Stomach (tissue), 9 donors: ENCODE measurements around the gene PCDHB6. TPM values are rescaled to one million over a fixed set of nuclear protein-coding genes. Genes with fewer than 3 reads are reported as not detected.
"Not testable (repeated sequence)": the region's sequence is repeated elsewhere in the genome, so short reads cannot be mapped to it uniquely, and the experiment has no call there.

Experiments
- DNase-seq, 2 donors: peaks; one replicate each; pipeline versions ENCODE4 v3.0.0 to v3.0.0-alpha.2; 2013 to 2019
- H3K27ac ChIP-seq, 5 donors: fragments of 200-600 bp in 4 of 5; sonication (generic) in 4 of 5; one replicate each; pipeline ENCODE4 v1.5.1; 2013 to 2019; ENCODE audit warnings: mild to moderate bottlenecking in 1 of 5, moderate library complexity in 1 of 5
- H3K27me3 ChIP-seq, 3 donors: fragments of 200-600 bp; sonication (generic); one replicate each; pipeline ENCODE4 v1.5.1; 2017 to 2019; ENCODE audit warnings: mixed run types in 1 of 3
- H3K36me3 ChIP-seq, 4 donors: fragments of 200-600 bp; sonication (generic); 1 replicate in 3 of 4; 2 replicates in 1 of 4; pipeline ENCODE4 v1.5.1; 2016 to 2019
- H3K4me1 ChIP-seq, 4 donors: fragments of 200-600 bp; sonication (generic); one replicate each; pipeline ENCODE4 v1.5.1; 2016 to 2019
- H3K4me3 ChIP-seq, 4 donors: fragments of 200-600 bp; sonication (generic) in 3 of 4; one replicate each; pipeline ENCODE4 v1.5.1; 2016 to 2019; ENCODE audit warnings: mild to moderate bottlenecking in 1 of 4
- H3K9me3 ChIP-seq, 4 donors: fragments of 200-600 bp; sonication (generic); one replicate each; pipeline ENCODE4 v1.5.1; 2016 to 2019
- EP300 ChIP-seq: sonication (generic); formaldehyde crosslinking; IDR thresholded peaks from one replicate; pipeline ENCODE4 v1.6.1; 2017; ENCODE audit warnings: antibody characterized with exemption
- POLR2A ChIP-seq, 4 donors: fragments of 450-650 bp; IDR thresholded peaks; one replicate each; pipeline ENCODE4 v1.6.1; 2016; ENCODE audit warnings: antibody characterized with exemption in 4 of 4, control low read depth in 2 of 4, mild to moderate bottlenecking in 1 of 4, moderate library complexity in 1 of 4
- POLR2AphosphoS5 ChIP-seq, 3 donors: sonication (generic); formaldehyde crosslinking; IDR thresholded peaks; one replicate each; pipeline ENCODE4 v1.6.1; 2016; ENCODE audit warnings: antibody characterized with exemption in 3 of 3
- WGBS, 5 donors: extraction: QIAGEN DNeasy Blood & Tissue Kit in 3 of 5; methylation state at CpG; one replicate each; pipeline versions ENCODE4 v1.1.5 to v1.1.7; 2013 to 2018; 5-methylcytosine and 5-hydroxymethylcytosine counted together
- intact Hi-C: fragments of 100-400 bp; cut with DNase I; formaldehyde crosslinking; loops from one replicate; pipeline ENCODE4 v1.15.1; 2023; ENCODE audit warnings: low total_unique reads
- polyA plus RNA-seq, 3 donors: library from polyadenylated mRNA; stranded (reverse); fragments of 200-250 nt; gene quantifications; one replicate each; pipeline ENCODE4 v1.2.3, GENCODE V29; 2013
- total RNA-seq, 5 donors: library from RNA; depleted of rRNA; stranded (reverse); fragments of >200 nt; gene quantifications; one replicate each; pipeline versions ENCODE4 v1.1.0 to v1.2.3, GENCODE V29; 2014 to 2016
- TF ChIP-seq, protein P1 (sequence below), 7 experiments: fragments of 450-650 bp in 4 of 7; fragments of 200-600 bp in 3 of 7; sonication (generic) in 3 of 7; IDR thresholded peaks; one replicate each; pipeline ENCODE4 v1.5.1; 2016 to 2019; ENCODE audit warnings: antibody characterized with exemption in 7 of 7, control low read depth in 2 of 7, mild to moderate bottlenecking in 1 of 7
- donor health status: healthy with polysubstance abuse.
- donor health status: Bipolar disorder and iron deficiency.
- donor health status: healthy.

The PCDHB6 gene
- total and polyA plus RNA-seq, 8 donors = under 0.01 to 1.3 (median 0.15) TPM; not detected in 5

DNA sequence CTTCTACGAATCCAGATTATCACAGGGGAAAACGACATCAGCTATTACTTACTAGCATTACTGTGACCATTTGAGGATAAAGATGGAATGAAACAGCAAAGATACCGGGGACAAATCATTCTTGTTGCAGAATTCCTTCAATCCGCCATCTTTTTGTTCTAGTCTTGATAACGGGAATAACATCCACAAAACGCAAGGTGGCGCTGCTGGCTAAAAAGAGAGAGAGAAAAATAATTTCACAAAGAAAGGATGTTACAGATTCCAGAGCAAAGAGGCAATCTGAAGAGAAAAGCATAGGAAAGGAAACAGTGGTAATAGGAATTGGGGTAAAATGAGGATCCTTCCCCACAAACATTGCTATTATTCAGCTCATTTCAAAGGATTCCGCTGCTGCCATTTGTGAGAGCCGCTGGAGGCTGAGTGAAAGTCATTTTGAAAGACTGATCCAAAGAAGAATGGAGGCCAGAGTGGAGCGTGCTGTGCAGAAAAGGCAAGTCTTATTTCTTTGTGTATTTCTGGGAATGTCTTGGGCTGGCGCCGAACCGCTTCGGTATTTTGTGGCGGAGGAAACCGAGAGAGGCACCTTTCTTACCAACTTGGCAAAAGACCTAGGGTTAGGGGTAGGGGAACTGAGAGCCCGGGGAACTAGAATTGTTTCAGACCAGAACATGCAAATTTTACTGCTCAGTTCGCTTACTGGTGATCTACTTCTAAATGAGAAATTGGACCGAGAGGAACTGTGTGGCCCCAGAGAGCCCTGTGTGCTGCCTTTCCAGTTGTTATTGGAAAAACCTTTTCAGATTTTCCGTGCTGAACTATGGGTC is 22.7 kb downstream of the PCDHB6 start, which contains the start of gene PCDHB7:
PCDHB7 (plus strand) TSS at position 264 of the 824 bp plus-strand sequence; CDS start at position 456, 192 bp downstream.
- TF ChIP-seq EP300 = no peak
- TF ChIP-seq, protein P1, sequence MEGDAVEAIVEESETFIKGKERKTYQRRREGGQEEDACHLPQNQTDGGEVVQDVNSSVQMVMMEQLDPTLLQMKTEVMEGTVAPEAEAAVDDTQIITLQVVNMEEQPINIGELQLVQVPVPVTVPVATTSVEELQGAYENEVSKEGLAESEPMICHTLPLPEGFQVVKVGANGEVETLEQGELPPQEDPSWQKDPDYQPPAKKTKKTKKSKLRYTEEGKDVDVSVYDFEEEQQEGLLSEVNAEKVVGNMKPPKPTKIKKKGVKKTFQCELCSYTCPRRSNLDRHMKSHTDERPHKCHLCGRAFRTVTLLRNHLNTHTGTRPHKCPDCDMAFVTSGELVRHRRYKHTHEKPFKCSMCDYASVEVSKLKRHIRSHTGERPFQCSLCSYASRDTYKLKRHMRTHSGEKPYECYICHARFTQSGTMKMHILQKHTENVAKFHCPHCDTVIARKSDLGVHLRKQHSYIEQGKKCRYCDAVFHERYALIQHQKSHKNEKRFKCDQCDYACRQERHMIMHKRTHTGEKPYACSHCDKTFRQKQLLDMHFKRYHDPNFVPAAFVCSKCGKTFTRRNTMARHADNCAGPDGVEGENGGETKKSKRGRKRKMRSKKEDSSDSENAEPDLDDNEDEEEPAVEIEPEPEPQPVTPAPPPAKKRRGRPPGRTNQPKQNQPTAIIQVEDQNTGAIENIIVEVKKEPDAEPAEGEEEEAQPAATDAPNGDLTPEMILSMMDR (IDR thresholded peaks at IDR 0.05) = no peak
- TF ChIP-seq POLR2AphosphoS5 (IDR thresholded peaks at IDR 0.05) = no peak
- no peak for TF ChIP-seq POLR2A (IDR thresholded peaks at IDR 0.05)
- peaks cover 0 to 45% (median 13%) of the 10 kb centered on the region in 3 donors for H3K27me3 ChIP-seq
- peak in 1 of 2 donors; percentile 43 for DNase-seq
- H3K36me3 ChIP-seq = no peaks in the 10 kb centered on the region
- H3K4me3 ChIP-seq = no peak within 1 kb of the TSS
- H3K9me3 ChIP-seq = peaks cover 11 to 70% (median 65%) of the 10 kb centered on the region in 4 donors
- intact Hi-C loops = no loop called here
- H3K4me1 ChIP-seq = no peaks in the 10 kb centered on the region
- 23 to 49% (median 33%) methylated on average over 20 of the region's 20 CpGs for WGBS, 5 donors
- no peak within 1 kb of the TSS for H3K27ac ChIP-seq

DNA sequence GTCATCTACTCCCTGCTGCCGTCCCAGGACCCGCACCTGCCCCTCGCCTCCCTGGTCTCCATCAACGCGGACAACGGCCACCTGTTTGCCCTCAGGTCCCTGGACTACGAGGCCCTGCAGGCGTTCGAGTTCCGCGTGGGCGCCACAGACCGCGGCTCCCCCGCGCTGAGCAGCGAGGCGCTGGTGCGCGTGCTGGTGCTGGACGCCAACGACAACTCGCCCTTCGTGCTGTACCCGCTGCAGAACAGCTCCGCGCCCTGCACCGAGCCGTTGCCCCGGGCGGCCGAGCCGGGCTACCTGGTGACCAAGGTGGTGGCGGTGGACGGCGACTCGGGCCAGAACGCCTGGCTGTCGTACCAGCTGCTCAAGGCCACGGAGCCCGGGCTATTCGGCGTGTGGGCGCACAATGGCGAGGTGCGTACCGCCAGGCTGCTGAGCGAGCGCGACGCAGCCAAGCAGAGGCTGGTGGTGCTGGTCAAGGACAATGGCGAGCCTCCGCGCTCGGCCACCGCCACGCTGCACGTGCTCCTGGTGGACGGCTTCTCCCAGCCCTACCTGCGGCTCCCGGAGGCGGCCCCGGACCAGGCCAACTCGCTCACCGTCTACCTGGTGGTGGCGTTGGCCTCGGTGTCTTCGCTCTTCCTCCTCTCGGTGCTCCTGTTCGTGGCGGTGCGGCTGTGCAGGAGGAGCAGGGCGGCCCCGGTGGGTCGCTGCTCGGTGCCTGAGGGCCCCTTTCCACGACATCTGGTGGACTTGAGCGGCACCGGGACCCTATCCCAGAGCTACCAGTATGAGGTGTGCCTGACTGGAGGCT is 24.6 kb downstream of the PCDHB6 start:
- H3K27ac ChIP-seq, DNase-seq, H3K4me3 ChIP-seq, H3K36me3 ChIP-seq, intact Hi-C loops, H3K4me1 ChIP-seq: not testable (repeated sequence)
- 37 to 61% (median 44%) methylated on average over 28 to 78 of the region's 79 CpGs for WGBS, 5 donors
- peaks cover 0 to 53% (median 24%) of the 10 kb centered on the region in 3 donors for H3K27me3 ChIP-seq
- peaks cover 11 to 74% (median 72%) of the 10 kb centered on the region in 4 donors for H3K9me3 ChIP-seq

DNA sequence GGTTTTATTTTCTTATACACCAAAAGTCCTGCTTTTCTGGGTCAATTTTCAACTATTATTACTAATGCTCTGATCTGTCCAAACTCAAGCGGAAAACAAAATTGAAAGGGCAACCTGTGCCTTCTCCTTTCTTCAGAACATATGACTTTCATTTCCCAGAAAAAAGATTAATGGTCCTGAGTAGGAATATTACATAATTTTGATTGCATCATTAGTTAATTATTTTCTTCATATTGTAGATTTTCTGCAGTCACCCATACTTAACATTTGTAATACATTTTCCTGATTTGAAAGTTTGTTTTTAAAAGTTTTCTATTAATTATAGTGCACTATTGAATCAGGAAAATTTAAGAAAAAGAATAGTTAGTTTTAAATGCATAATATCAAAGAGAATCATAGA is 26.1 kb downstream of the PCDHB6 start:
- TF ChIP-seq, protein P1 (IDR thresholded peaks at IDR 0.05) = no peak
- TF ChIP-seq POLR2AphosphoS5 (IDR thresholded peaks at IDR 0.05) (no peak), POLR2A (IDR thresholded peaks at IDR 0.05) (no peak), EP300 (no peak)
- Histone ChIP-seq H3K27me3 (peaks cover 0 to 62% (median 25%) of the 10 kb centered on the region in 3 donors), H3K4me1 (no peaks in the 10 kb centered on the region), H3K36me3 (no peaks in the 10 kb centered on the region), H3K27ac (no peak overlapping the region), H3K9me3 (peaks cover 11 to 81% (median 77%) of the 10 kb centered on the region in 4 donors), H3K4me3 (no peak overlapping the region)
- intact Hi-C loops = no loop called here
- WGBS, 5 donors = 64 to 67% (median 65%) methylated on average over 1 of the region's 1 CpG
- DNase-seq = no peak

DNA sequence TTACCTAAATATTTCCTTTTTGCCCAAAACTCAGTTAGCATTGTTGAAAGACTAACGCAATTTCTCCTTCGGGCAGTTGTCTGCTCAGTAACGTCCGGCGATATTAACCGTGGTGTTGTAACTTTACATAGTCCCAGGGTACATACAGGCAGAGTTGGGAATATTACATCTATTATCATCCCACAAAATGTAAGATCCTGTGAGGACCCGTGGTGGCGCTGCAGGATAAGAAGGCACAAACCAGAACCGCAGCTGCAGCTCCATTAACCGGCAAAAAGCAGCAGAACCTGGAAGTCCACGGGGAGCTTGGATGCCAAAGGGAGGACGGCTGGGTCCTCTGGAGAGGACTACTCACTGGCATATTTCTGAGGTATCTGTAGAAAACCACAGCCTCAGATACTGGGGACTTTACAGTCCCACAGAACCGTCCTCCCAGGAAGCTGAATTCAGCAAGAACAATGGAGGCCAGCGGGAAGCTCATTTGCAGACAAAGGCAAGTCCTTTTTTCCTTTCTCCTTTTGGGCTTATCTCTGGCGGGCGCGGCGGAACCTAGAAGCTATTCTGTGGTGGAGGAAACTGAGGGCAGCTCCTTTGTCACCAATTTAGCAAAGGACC is 27.8 kb downstream of the PCDHB6 start, which contains the start of gene PCDHB8:
PCDHB8 (plus strand) TSS at position 214 of the 615 bp plus-strand sequence; CDS start at position 459, 245 bp downstream.
- H3K27ac ChIP-seq = not testable (repeated sequence)

DNA sequence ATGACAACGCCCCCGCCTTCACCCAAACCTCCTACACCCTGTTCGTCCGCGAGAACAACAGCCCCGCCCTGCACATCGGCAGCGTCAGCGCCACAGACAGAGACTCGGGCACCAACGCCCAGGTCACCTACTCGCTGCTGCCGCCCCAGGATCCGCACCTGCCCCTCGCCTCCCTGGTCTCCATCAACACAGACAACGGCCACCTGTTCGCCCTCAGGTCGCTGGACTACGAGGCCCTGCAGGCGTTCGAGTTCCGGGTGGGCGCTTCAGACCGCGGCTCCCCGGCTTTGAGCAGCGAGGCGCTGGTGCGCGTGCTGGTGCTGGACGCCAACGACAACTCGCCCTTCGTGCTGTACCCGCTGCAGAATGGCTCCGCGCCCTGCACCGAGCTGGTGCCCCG is 29.5 kb downstream of the PCDHB6 start:
- Histone ChIP-seq H3K9me3 (peaks cover 9 to 83% (median 77%) of the 10 kb centered on the region in 4 donors), H3K27me3 (peaks cover 0 to 71% (median 25%) of the 10 kb centered on the region in 3 donors)
- H3K4me1 ChIP-seq, H3K4me3 ChIP-seq, H3K36me3 ChIP-seq, intact Hi-C loops, H3K27ac ChIP-seq, DNase-seq: not testable (repeated sequence)
- WGBS, 5 donors = 39 to 62% (median 46%) methylated on average over 26 to 34 of the region's 39 CpGs

More for the DNA sequence above, 27.8 kb downstream of the PCDHB6 start, which contains the start of gene PCDHB8:
- intact Hi-C loops, H3K36me3 ChIP-seq, DNase-seq, H3K4me1 ChIP-seq, H3K4me3 ChIP-seq: not testable (repeated sequence)
- 26 to 43% (median 33%) methylated on average over 13 to 14 of the region's 18 CpGs for WGBS, 5 donors
- Histone ChIP-seq H3K9me3 (peaks cover 11 to 82% (median 79%) of the 10 kb centered on the region in 4 donors), H3K27me3 (peaks cover 0 to 68% (median 25%) of the 10 kb centered on the region in 3 donors)

DNA sequence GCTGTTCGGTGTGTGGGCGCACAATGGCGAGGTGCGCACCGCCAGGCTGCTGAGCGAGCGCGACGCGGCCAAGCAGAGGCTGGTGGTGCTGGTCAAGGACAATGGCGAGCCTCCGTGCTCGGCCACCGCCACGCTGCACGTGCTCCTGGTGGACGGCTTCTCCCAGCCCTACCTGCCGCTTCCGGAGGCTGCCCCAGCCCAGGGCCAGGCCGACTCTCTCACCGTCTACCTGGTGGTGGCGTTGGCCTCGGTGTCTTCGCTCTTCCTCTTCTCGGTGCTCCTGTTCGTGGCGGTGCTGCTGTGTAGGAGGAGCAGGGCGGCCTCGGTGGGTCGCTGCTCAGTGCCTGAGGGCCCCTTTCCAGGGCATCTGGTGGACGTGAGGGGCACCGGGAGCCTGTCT is 30.0 kb downstream of the PCDHB6 start:
- peaks cover 0 to 71% (median 20%) of the 10 kb centered on the region in 3 donors for H3K27me3 ChIP-seq
- H3K9me3 ChIP-seq = peaks cover 8 to 83% (median 77%) of the 10 kb centered on the region in 4 donors
- intact Hi-C loops, H3K4me1 ChIP-seq, H3K27ac ChIP-seq, H3K36me3 ChIP-seq, H3K4me3 ChIP-seq, DNase-seq: not testable (repeated sequence)
- WGBS, 5 donors = 29 to 66% (median 37%) methylated on average over 12 to 32 of the region's 32 CpGs
